HG02678 (cell line): ENCODE data around the gene SERPINC1.
"Not testable (repeated sequence)": the region's sequence is repeated elsewhere in the genome, so short reads cannot be mapped to it uniquely, and the experiment has no call there.

Source experiments
- ATAC-seq: cut with Tn5 transposase; IDR thresholded peaks from one replicate; pipeline ENCODE4 v1.9.1; 2021; ENCODE audit warnings: mild to moderate bottlenecking, moderate library complexity; ENCODE audit not compliant: unreplicated experiment

The SERPINC1 gene

GRCh38 chr1:173917149-173917548 lies at the start of gene SERPINC1:
Gene SERPINC1 (minus strand): TSS chr1:173917327. CDS start chr1:173917259, 68 bp downstream.
- no peak for ATAC-seq

- not testable (repeated sequence) for ATAC-seq
Observed at GRCh38 chr1:173965896-173966295, 48.8 kb upstream of the SERPINC1 start.

- no peak for ATAC-seq
Observed at GRCh38 chr1:173963477-173963876, 46.4 kb upstream of the SERPINC1 start.

- ATAC-seq, result no peak
Observed at GRCh38 chr1:173960625-173961024, 43.5 kb upstream of the SERPINC1 start.

- no peak for ATAC-seq
Observed at GRCh38 chr1:173954179-173954578, 37.1 kb upstream of the SERPINC1 start.

- no peak for ATAC-seq
Observed at GRCh38 chr1:173948594-173948993, 31.5 kb upstream of the SERPINC1 start.

GRCh38 chr1:173946380-173946921 lies 29.3 kb upstream of the SERPINC1 start:
- ATAC-seq, result no peak

- ATAC-seq, result no peak
Observed at GRCh38 chr1:173937062-173937461, 19.9 kb upstream of the SERPINC1 start.

- ATAC-seq, result no peak
Observed at GRCh38 chr1:173934440-173934839, 17.3 kb upstream of the SERPINC1 start.

- ATAC-seq, result not testable (repeated sequence)
Observed at GRCh38 chr1:173930541-173930940, 13.4 kb upstream of the SERPINC1 start.

GRCh38 chr1:173925306-173926242 lies 8.4 kb upstream of the SERPINC1 start:
- ATAC-seq, result no peak

GRCh38 chr1:173920861-173921260 lies 3.7 kb upstream of the SERPINC1 start:
- ATAC-seq, result no peak

- no peak for ATAC-seq
Observed at GRCh38 chr1:173917635-173918493, 737 bp upstream of the SERPINC1 start.

- ATAC-seq, result no peak
Observed at GRCh38 chr1:173916667-173917066, 460 bp downstream of the SERPINC1 start.

- ATAC-seq, result no peak
Observed at GRCh38 chr1:173915596-173915995, 1.5 kb downstream of the SERPINC1 start.

GRCh38 chr1:173914366-173914871 lies 2.7 kb downstream of the SERPINC1 start:
- no peak for ATAC-seq

GRCh38 chr1:173913111-173913510 lies 4.0 kb downstream of the SERPINC1 start:
- no peak for ATAC-seq

- no peak for ATAC-seq
Observed at GRCh38 chr1:173903827-173904531, 13.1 kb downstream of the SERPINC1 start.

- no peak for ATAC-seq
Observed at GRCh38 chr1:173900992-173901391, 16.1 kb downstream of the SERPINC1 start.

GRCh38 chr1:173900427-173900826 lies 16.7 kb downstream of the SERPINC1 start:
- no peak for ATAC-seq
